ENCODE measurements around the gene HIF1A. TPM values are rescaled to one million over a fixed set of nuclear protein-coding genes. Genes with fewer than 3 reads are reported as not detected.

The HIF1A gene
- total RNA-seq, 1 donor = 816 TPM

DNA sequence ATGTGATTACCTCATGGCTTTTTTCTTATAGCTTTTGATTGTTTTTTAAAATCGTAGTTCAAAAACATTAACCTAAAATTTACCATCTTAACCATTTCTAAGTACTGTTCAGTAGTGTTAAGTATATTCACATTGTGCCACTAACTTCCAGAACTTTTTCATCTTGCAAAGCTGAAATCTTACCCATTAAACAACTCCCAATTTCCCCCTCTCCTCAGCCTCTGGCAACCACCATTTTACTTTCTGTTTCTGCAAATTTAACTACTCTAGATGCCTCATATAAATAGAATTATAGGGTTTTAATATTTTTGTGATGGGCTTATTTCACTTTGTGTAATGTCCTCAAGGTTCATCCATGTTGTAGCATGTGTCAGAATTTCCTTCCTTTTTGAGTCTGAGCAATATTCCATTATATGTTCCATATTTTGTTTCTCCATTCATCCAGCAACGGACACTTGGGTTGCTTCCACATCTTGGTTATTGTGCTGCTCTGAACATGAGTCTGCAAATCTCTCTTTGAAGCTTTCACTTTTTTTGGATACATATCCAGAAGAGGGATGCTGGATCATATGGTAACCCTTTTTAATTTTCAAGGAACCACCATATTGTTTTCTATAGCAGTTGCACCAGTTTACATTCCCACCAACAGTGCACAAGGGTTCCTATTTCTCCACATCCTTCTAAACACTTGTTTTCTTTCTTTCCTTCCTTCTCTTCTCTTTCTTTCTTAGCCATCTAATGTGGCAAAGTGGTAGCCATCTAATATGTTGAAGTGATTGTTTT lies 5.0 kb downstream of the HIF1A start:
- H3K36me3 ChIP-seq (ENCODE audit: insufficient read depth, low read length) = peaks cover 3% of the 10 kb centered on the region
- no peak overlapping the region for H2AFZ ChIP-seq (ENCODE audit: low read length)
- H3K27me3 ChIP-seq (ENCODE audit: insufficient read depth, low read length) = no peaks in the 10 kb centered on the region
- H3K4me1 ChIP-seq (ENCODE audit: insufficient read depth, low read length) = peaks cover 36% of the 10 kb centered on the region
- peak overlapping the region; percentile 88 for H3K4me2 ChIP-seq (ENCODE audit: insufficient read depth, low read length)
- H4K20me1 ChIP-seq (ENCODE audit: insufficient read depth, low read length) = peaks cover 70% of the 10 kb centered on the region
- H3K4me3 ChIP-seq (ENCODE audit: insufficient read depth, low read length) = peak overlapping the region; percentile 98
- H3K27ac ChIP-seq (ENCODE audit: low read depth, low read length) = peak overlapping the region; percentile 90
- TF ChIP-seq CTCF (IDR thresholded peaks at IDR 0.05; ENCODE audit: extremely low read depth, low read depth, low read length) = no peak
- no peaks in the 10 kb centered on the region for H3K9me3 ChIP-seq (ENCODE audit: low read depth, low read length)
- no peak for DNase-seq (ENCODE audit: insufficient read length, low spot score, missing footprints)
- peaks cover 99% of the 10 kb centered on the region for H3K79me2 ChIP-seq (ENCODE audit: insufficient read depth, low read length)

- no peaks in the 10 kb centered on the region for H3K9me3 ChIP-seq (ENCODE audit: low read depth, low read length)
- H3K4me3 ChIP-seq (ENCODE audit: insufficient read depth, low read length) = peak overlapping the region; percentile 98
- H3K36me3 ChIP-seq (ENCODE audit: insufficient read depth, low read length) = peaks cover 10% of the 10 kb centered on the region
- DNase-seq (ENCODE audit: insufficient read length, low spot score, missing footprints) = no peak
- peak overlapping the region; percentile 90 for H3K27ac ChIP-seq (ENCODE audit: low read depth, low read length)
- H3K27me3 ChIP-seq (ENCODE audit: insufficient read depth, low read length) = no peaks in the 10 kb centered on the region
- peaks cover 47% of the 10 kb centered on the region for H3K4me1 ChIP-seq (ENCODE audit: insufficient read depth, low read length)
- no peak overlapping the region for H2AFZ ChIP-seq (ENCODE audit: low read length)
- TF ChIP-seq CTCF (IDR thresholded peaks at IDR 0.05; ENCODE audit: extremely low read depth, low read depth, low read length) = no peak
- H3K4me2 ChIP-seq (ENCODE audit: insufficient read depth, low read length) = peak overlapping the region; percentile 88
- H3K79me2 ChIP-seq (ENCODE audit: insufficient read depth, low read length) = peaks cover 99% of the 10 kb centered on the region
- peaks cover 76% of the 10 kb centered on the region for H4K20me1 ChIP-seq (ENCODE audit: insufficient read depth, low read length)
Observed at GRCh38 chr14:61701946-61702345, 6.6 kb downstream of the HIF1A start.

DNA sequence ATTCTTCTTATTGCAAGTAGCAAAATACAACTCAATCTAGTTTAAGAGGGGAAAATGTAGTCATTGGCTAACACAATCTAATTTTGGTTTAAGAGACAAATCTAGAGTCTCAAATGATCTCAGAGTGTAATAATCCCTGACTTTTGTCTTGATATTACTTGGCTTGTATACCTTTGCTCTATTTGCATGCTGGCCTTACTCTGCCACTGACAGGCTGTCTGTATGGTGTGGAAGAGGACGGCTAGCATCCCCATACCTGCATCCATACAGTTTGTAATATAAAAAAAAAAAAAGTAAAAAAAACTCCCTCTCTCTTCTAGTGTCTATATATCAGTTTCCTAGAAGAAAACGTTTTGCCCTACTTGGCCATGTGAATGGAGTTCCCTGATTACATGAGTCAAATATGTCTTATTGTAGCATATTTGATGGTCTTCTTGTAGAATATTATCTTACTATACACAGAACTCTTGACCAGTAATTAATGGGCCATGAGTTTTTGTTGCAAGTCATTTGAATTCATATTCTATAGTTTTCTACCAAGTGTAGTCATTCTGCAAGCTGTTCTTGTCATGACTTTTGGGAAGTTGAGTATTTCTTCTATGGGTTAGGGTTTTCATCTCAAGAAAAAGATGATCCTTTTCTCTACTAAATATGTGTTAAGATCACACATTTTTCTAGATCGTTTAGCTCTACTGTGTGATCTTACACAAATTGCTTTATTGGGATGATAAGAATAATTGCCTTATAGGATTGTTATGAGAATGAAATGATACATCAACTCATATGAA lies 8.2 kb downstream of the HIF1A start:
- Histone ChIP-seq H3K4me3 (ENCODE audit: insufficient read depth, low read length) (peak overlapping the region; percentile 60), H3K9me3 (ENCODE audit: low read depth, low read length) (no peaks in the 10 kb centered on the region), H3K79me2 (ENCODE audit: insufficient read depth, low read length) (peaks cover 90% of the 10 kb centered on the region), H3K4me1 (ENCODE audit: insufficient read depth, low read length) (peaks cover 47% of the 10 kb centered on the region), H3K27ac (ENCODE audit: low read depth, low read length) (peak overlapping the region; percentile 64), H3K27me3 (ENCODE audit: insufficient read depth, low read length) (no peaks in the 10 kb centered on the region), H3K4me2 (ENCODE audit: insufficient read depth, low read length) (peak overlapping the region; percentile 88), H2AFZ (ENCODE audit: low read length) (no peak overlapping the region), H4K20me1 (ENCODE audit: insufficient read depth, low read length) (peaks cover 68% of the 10 kb centered on the region), H3K36me3 (ENCODE audit: insufficient read depth, low read length) (peaks cover 8% of the 10 kb centered on the region)
- no peak for DNase-seq (ENCODE audit: insufficient read length, low spot score, missing footprints)
- no peak for TF ChIP-seq CTCF (IDR thresholded peaks at IDR 0.05; ENCODE audit: extremely low read depth, low read depth, low read length)

DNA sequence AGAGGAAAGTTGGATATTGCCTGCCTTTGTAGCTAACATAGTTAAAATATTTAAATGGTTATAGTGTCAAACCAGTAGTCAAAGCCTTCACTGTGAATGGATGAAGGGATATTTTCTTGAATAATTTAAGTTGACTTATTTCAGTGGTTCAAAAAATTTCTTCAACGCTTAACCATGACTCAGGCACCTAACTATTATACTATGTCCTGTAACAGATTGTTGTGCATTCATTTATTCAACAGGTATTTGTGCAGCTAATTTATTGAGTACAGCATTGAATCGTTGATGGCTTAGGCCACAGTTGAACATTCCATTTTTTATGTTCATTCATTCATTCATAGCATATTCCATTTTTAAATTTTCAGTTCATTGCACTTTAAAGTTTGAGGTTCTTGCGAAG lies 9.2 kb downstream of the HIF1A start:
- H3K36me3 ChIP-seq (ENCODE audit: insufficient read depth, low read length) = peaks cover 7% of the 10 kb centered on the region
- H4K20me1 ChIP-seq (ENCODE audit: insufficient read depth, low read length) = peaks cover 71% of the 10 kb centered on the region
- peak overlapping the region; percentile 60 for H3K4me3 ChIP-seq (ENCODE audit: insufficient read depth, low read length)
- no peak for TF ChIP-seq CTCF (IDR thresholded peaks at IDR 0.05; ENCODE audit: extremely low read depth, low read depth, low read length)
- H2AFZ ChIP-seq (ENCODE audit: low read length) = no peak overlapping the region
- H3K9me3 ChIP-seq (ENCODE audit: low read depth, low read length) = no peaks in the 10 kb centered on the region
- H3K27ac ChIP-seq (ENCODE audit: low read depth, low read length) = peak overlapping the region; percentile 64
- peaks cover 51% of the 10 kb centered on the region for H3K4me1 ChIP-seq (ENCODE audit: insufficient read depth, low read length)
- H3K79me2 ChIP-seq (ENCODE audit: insufficient read depth, low read length) = peaks cover 90% of the 10 kb centered on the region
- H3K27me3 ChIP-seq (ENCODE audit: insufficient read depth, low read length) = no peaks in the 10 kb centered on the region
- no peak for DNase-seq (ENCODE audit: insufficient read length, low spot score, missing footprints)
- H3K4me2 ChIP-seq (ENCODE audit: insufficient read depth, low read length) = peak overlapping the region; percentile 88
